Measurements from ENCODE around the gene RGS3.

GRCh38 chr9:113530022-113530635 is 66.6 kb downstream of the RGS3 start:
- no peak for TF ChIP-seq CTCF (IDR thresholded peaks at IDR 0.05)
- no peak for TF ChIP-seq POLR2A (IDR thresholded peaks at IDR 0.05)

All from thyroid gland (tissue), 4 donors.